HepG2 (cell line): ENCODE data around the gene MAGED2. TPM values are rescaled to one million over a fixed set of nuclear protein-coding genes. Genes with fewer than 3 reads are reported as not detected.

ENCODE experiments used
- ATAC-seq: fragments of 200-7000 bp; cut with Tn5 transposase; 3 replicates; pipeline ENCODE4 v1.9.1; 2020; ENCODE audit warnings: mild to moderate bottlenecking, moderate library complexity
- BruUV-seq: library from RNA; stranded (reverse); fragments of 400-500 nt; replicated peaks from 2 replicates; lab custom pipeline; 2021; lab: Mats Ljungman, UMichigan
- CTCF ChIA-PET: fragments of 300-600 bp; formaldehyde crosslinking; extraction: SDS; loops from one replicate; lab custom pipeline; 2021; ENCODE audit warnings: low total read pairs, inconsistent platforms, low intra/inter-chr PET ratio; lab: Yijun Ruan, JAX
- POLR2A ChIA-PET: fragments of 350-600 bp; sonication (Branson Sonifier 250); formaldehyde crosslinking; loops from one replicate; lab custom pipeline; 2020; ENCODE audit warnings: antibody characterized with exemption, inconsistent platforms; lab: Yijun Ruan, JAX
- DNase-seq: peaks from one replicate; pipeline ENCODE4 v3.0.0-alpha.2; 2015; ENCODE audit warnings: low spot score
- FAIRE-seq: peaks from 3 replicates; lab custom pipeline; 2011; peaks lifted over from hg19 to GRCh38; lab: Jason Lieb, UNC
- H2AFZ ChIP-seq: one replicate; pipeline ENCODE4 v1.6.1; 2011; ENCODE audit warnings: low read length, inconsistent platforms
- H3K27ac ChIP-seq: fragments of 300-600 bp; 3 replicates; pipeline ENCODE4 v1.8.0; 2011; ENCODE audit warnings: mixed run types, mild to moderate bottlenecking, mixed read lengths, low read length, inconsistent platforms; ENCODE audit not compliant: insufficient read depth; ENCODE audit errors: extremely low read length
- H3K27me3 ChIP-seq, 2 experiments: fragments of 200-600 bp in 1 of 2; 2 replicates in 1 of 2; 3 replicates in 1 of 2; pipeline versions ENCODE4 v1.6.0 to v1.8.0; 2011; ENCODE audit warnings: low read length in 2 of 2, mild to moderate bottlenecking in 2 of 2, moderate library complexity in 2 of 2, inconsistent platforms in 1 of 2; ENCODE audit not compliant: insufficient read depth in 2 of 2, control insufficient read depth in 1 of 2
- H3K36me3 ChIP-seq, 2 experiments: fragments of 200-600 bp in 1 of 2; replicated peaks in 1 of 2; 2 replicates in 1 of 2; 3 replicates in 1 of 2; pipeline versions ENCODE4 v1.5.1 to v1.8.0; 2011; ENCODE audit warnings: low read length in 2 of 2, inconsistent platforms in 1 of 2; ENCODE audit not compliant: insufficient read depth in 2 of 2, control insufficient read depth in 1 of 2
- H3K4me1 ChIP-seq: 2 replicates; pipeline ENCODE4 v1.5.1; 2012; ENCODE audit warnings: low read length, inconsistent platforms; ENCODE audit not compliant: insufficient read depth
- H3K4me2 ChIP-seq: 2 replicates; pipeline ENCODE4 v1.6.0; 2011; ENCODE audit warnings: low read depth, low read length, inconsistent platforms
- H3K4me3 ChIP-seq, 3 experiments: fragments of 200-600 bp in 1 of 3; sonication (generic), shearing (Covaris generic) in 1 of 3; replicated peaks in 1 of 3; 2 replicates each; pipeline ENCODE4 v1.5.1; 2011 to 2016; ENCODE audit warnings: low read length in 3 of 3, inconsistent platforms in 2 of 3, low read depth in 2 of 3, mild to moderate bottlenecking in 2 of 3, control low read depth in 1 of 3, mixed read lengths in 1 of 3; ENCODE audit not compliant: insufficient read depth in 1 of 3
- H3K79me2 ChIP-seq: one replicate; pipeline ENCODE4 v1.6.1; 2011; ENCODE audit warnings: low read length, inconsistent platforms; ENCODE audit not compliant: insufficient read depth
- H3K9ac ChIP-seq: 2 replicates; pipeline ENCODE4 v1.6.0; 2011; ENCODE audit warnings: mild to moderate bottlenecking, low read depth, low read length, inconsistent platforms; ENCODE audit not compliant: insufficient read depth
- H3K9me3 ChIP-seq: 2 replicates; pipeline ENCODE4 v1.5.1; 2012; ENCODE audit warnings: mild to moderate bottlenecking, low read length
- H4K20me1 ChIP-seq: 2 replicates; pipeline ENCODE4 v1.6.0; 2011; ENCODE audit warnings: inconsistent platforms, mild to moderate bottlenecking, low read length, moderate library complexity; ENCODE audit not compliant: insufficient read depth
- FOXA3 ChIP-seq: IDR thresholded peaks from 2 replicates; pipeline ENCODE4 v1.6.1; 2016; ENCODE audit warnings: missing genetic modification reagents, missing compliant biosample characterization
- FOXP1 ChIP-seq, 2 experiments: fragments of 450-650 bp in 1 of 2; IDR thresholded peaks; 2 replicates each; pipeline ENCODE4 v1.6.1; 2017 to 2018; ENCODE audit warnings: antibody characterized with exemption in 1 of 2
- HDAC1 ChIP-seq: sonication (generic); formaldehyde crosslinking; IDR thresholded peaks from 2 replicates; pipeline ENCODE4 v1.5.1; 2020; ENCODE audit warnings: mild to moderate bottlenecking, missing genetic modification reagents
- MTF1 ChIP-seq: sonication (generic); formaldehyde crosslinking; IDR thresholded peaks from 2 replicates; pipeline ENCODE4 v1.5.0; 2020; ENCODE audit warnings: missing genetic modification reagents
- ZKSCAN5 ChIP-seq: sonication (generic); formaldehyde crosslinking; IDR thresholded peaks from 2 replicates; pipeline ENCODE4 v1.5.1; 2020; ENCODE audit warnings: mild to moderate bottlenecking, missing genetic modification reagents
- ZNF235 ChIP-seq: sonication (generic); formaldehyde crosslinking; IDR thresholded peaks from 2 replicates; pipeline ENCODE4 v1.8.1; 2023; ENCODE audit warnings: mild to moderate bottlenecking, missing genetic modification reagents, borderline replicate concordance
- ZNF577 ChIP-seq: sonication (generic); formaldehyde crosslinking; IDR thresholded peaks from 2 replicates; pipeline ENCODE4 v1.4.0; 2020; ENCODE audit warnings: mild to moderate bottlenecking, low read depth, missing genetic modification reagents, borderline replicate concordance
- WGBS: methylation state at CpG from one replicate; pipeline ENCODE4 v1.1.6; 2017; ENCODE audit warnings: low lambda C conversion rate; 5-methylcytosine and 5-hydroxymethylcytosine counted together
- in situ Hi-C: cut with HindIII; loops from 2 replicates; pipeline ENCODE4 v1.10.0; 2017; ENCODE audit warnings: low pct_unique_long_range_greater_than_20kb; ENCODE audit not compliant: extremely low pct_ligation_motif_present
- intact Hi-C: fragments of 100-400 bp; cut with micrococcal nuclease; formaldehyde crosslinking; loops from one replicate; pipeline ENCODE4 v1.10.0; 2022; ENCODE audit not compliant: unreplicated experiment
- polyA plus RNA-seq, 8 experiments: library from polyadenylated mRNA; depleted of rRNA in 3 of 8; stranded (reverse) in 7 of 8; unstranded in 1 of 8; fragments of >200 nt; fragmentation: Illumina TruSeq in 4 of 8; extraction: Trizol in 4 of 8; gene quantifications; 2 replicates each; pipeline versions ENCODE4 v1.2.1 to v1.2.3, GENCODE V29; 2011 to 2016; ENCODE audit warnings: low read depth in 4 of 8, missing spikeins in 1 of 8, mixed read lengths in 1 of 8; ENCODE audit not compliant: insufficient read depth in 1 of 8
- total RNA-seq, 5 experiments: library from RNA; depleted of rRNA; stranded (reverse); fragments of >200 nt; fragmentation: Illumina TruSeq; extraction: Trizol; gene quantifications; 2 replicates each; pipeline ENCODE4 v1.2.3, GENCODE V29; 2016; ENCODE audit warnings: low read depth in 1 of 5
- TF ChIP-seq, protein P1 (sequence below): sonication (generic); formaldehyde crosslinking; IDR thresholded peaks from 2 replicates; pipeline ENCODE4 v1.4.0; 2020; ENCODE audit warnings: missing genetic modification reagents

The MAGED2 gene
- total and polyA plus RNA-seq, 2 of the 13 experiments (the other 11 are each of a cell fraction or from before 2014, with no cell fraction given): 142 to 153 TPM

DNA sequence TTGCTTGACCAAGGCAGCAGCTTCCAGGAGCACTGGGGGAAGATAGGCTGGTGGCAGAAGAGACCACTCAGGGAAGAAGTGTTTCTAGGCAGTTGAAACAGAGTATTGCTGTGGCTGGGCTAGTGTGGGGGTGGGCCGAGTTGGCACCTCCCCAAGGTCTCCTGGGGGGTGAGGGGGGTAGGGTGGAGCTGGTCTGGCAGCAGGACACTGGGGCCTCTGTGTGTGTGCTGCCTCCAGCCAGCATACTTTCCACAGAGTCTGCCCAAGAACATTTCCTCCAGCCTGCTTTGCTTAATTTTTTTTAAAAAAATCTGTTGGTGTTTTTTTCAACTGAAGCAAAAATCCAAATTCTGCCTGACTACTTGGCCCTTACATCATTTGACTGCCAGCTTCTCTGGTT lies 13.5 kb upstream of the MAGED2 start (continued):
- TF ChIP-seq MTF1 (CRISPR knock-in tag): no peak
- no peak for TF ChIP-seq ZNF235 (CRISPR knock-in tag)
- TF ChIP-seq ZNF577: no peak

- TF ChIP-seq, protein P1, sequence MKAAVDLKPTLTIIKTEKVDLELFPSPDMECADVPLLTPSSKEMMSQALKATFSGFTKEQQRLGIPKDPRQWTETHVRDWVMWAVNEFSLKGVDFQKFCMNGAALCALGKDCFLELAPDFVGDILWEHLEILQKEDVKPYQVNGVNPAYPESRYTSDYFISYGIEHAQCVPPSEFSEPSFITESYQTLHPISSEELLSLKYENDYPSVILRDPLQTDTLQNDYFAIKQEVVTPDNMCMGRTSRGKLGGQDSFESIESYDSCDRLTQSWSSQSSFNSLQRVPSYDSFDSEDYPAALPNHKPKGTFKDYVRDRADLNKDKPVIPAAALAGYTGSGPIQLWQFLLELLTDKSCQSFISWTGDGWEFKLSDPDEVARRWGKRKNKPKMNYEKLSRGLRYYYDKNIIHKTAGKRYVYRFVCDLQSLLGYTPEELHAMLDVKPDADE (CRISPR knock-in tag): no peak
- TF ChIP-seq ZKSCAN5 (CRISPR knock-in tag) (no peak), FOXP1 (IDR thresholded peaks at IDR 0.05) (no peak), FOXP1 (CRISPR knock-in tag; IDR thresholded peaks at IDR 0.05) (peak; percentile 17; the same call in 1 of the 2 replicates), HDAC1 (no peak), FOXA3 (CRISPR knock-in tag) (0 out of 2 replicates have a peak, but pooled peaks have one; percentile 20)
- peaks cover 5% of the 10 kb centered on the region; the same call in 1 of the 2 replicates for H3K4me1 ChIP-seq
- no peak overlapping the region for H3K9ac ChIP-seq
- no peak overlapping the region for H3K4me3 ChIP-seq
- FAIRE-seq (no peak), DNase-seq (no peak), ATAC-seq (peak; percentile 62)
- H3K27ac ChIP-seq: no peak overlapping the region
- H3K4me2 ChIP-seq: peak overlapping the region; percentile 33; the same call in 1 of the 2 replicates
- intact Hi-C loops (no loop called here), in situ Hi-C loops (no loop called here)
- H3K79me2 ChIP-seq: no peaks in the 10 kb centered on the region
- BruUV-seq: no TSS peak
- CTCF ChIA-PET: no interaction called here
- H3K27me3 ChIP-seq: no peaks in the 10 kb centered on the region; a peak in 1 of 5 replicates
- H3K9me3 ChIP-seq: no peaks in the 10 kb centered on the region
- no peak overlapping the region for H2AFZ ChIP-seq
- no peaks in the 10 kb centered on the region for H3K36me3 ChIP-seq
- 0% methylated on average over 4 of the region's 4 CpGs for WGBS
- POLR2A ChIA-PET: no interaction called here
- H4K20me1 ChIP-seq: no peaks in the 10 kb centered on the region
Measured at GRCh38 chrX:54794795-54795194, 12.8 kb upstream of the MAGED2 start.
